HFF-Myc (cell line): Measurements from ENCODE around the gene FLT3LG.
A peak's percentile ranks its signal among the peaks of the same experiment; 100 is the strongest.

Experiments used
- DNase-seq: peaks from one replicate; pipeline ENCODE4 v3.0.0-alpha.2; 2011; ENCODE audit warnings: low read depth; ENCODE audit errors: extremely low read depth
- H3K4me3 ChIP-seq: replicated peaks from 2 replicates; pipeline ENCODE4 v1.5.1; 2011; ENCODE audit warnings: low read depth, mild to moderate bottlenecking, control low read depth, low read length
- CTCF ChIP-seq: IDR thresholded peaks from 2 replicates; pipeline ENCODE4 v1.5.1; 2012; ENCODE audit warnings: mild to moderate bottlenecking, low read depth, low read length, control low read depth; ENCODE audit errors: missing control alignments

FLT3LG gene

GRCh38 chr19:49462492-49462891 is 11.5 kb upstream of the FLT3LG start:
- DNase-seq, result no peak
- TF ChIP-seq CTCF, result no peak
- H3K4me3 ChIP-seq, result no peak overlapping the region

- no peak for TF ChIP-seq CTCF
- no peak overlapping the region for H3K4me3 ChIP-seq
- no peak for DNase-seq
Observed at GRCh38 chr19:49463960-49464740, 9.9 kb upstream of the FLT3LG start.

- TF ChIP-seq CTCF, result no peak
- no peak for DNase-seq
Observed at GRCh38 chr19:49465371-49465770, 8.6 kb upstream of the FLT3LG start.

GRCh38 chr19:49468199-49468598 is 5.8 kb upstream of the FLT3LG start:
- DNase-seq, result no peak
- H3K4me3 ChIP-seq, result no peak overlapping the region
- TF ChIP-seq CTCF, result no peak

More at GRCh38 chr19:49465371-49465770, 8.6 kb upstream of the FLT3LG start:
- H3K4me3 ChIP-seq, result no peak overlapping the region

- peak; percentile 81 for DNase-seq
- no peak for TF ChIP-seq CTCF
- no peak overlapping the region for H3K4me3 ChIP-seq
Observed at GRCh38 chr19:49468746-49469447, 5.1 kb upstream of the FLT3LG start.

GRCh38 chr19:49469828-49470614 is 4.0 kb upstream of the FLT3LG start:
- no peak overlapping the region for H3K4me3 ChIP-seq
- peak; percentile 22 for TF ChIP-seq CTCF
- no peak for DNase-seq
